Prostate gland (tissue), 2 donors: Measurements from ENCODE around the gene GRPEL2.

Experiments used
- CTCF ChIP-seq, 4 experiments: fragments of 200-600 bp in 2 of 4; fragments of 450-650 bp in 2 of 4; sonication (generic) in 2 of 4; IDR thresholded peaks; 1 replicate in 3 of 4; 2 replicates in 1 of 4; pipeline ENCODE4 v1.5.1; 2016 to 2019; ENCODE audit warnings: antibody characterized with exemption in 4 of 4, mild to moderate bottlenecking in 2 of 4, moderate library complexity in 2 of 4
- POLR2A ChIP-seq: fragments of 450-650 bp; IDR thresholded peaks from one replicate; pipeline ENCODE4 v1.6.1; 2016; ENCODE audit warnings: antibody characterized with exemption, mild to moderate bottlenecking
- POLR2AphosphoS5 ChIP-seq: sonication (generic); formaldehyde crosslinking; IDR thresholded peaks from one replicate; pipeline ENCODE4 v1.6.1; 2017; ENCODE audit warnings: antibody characterized with exemption

- TF ChIP-seq CTCF (IDR thresholded peaks at IDR 0.05) (no peak), POLR2A (no peak), POLR2AphosphoS5 (no peak)
Measured at GRCh38 chr5:149379177-149379761, 34.0 kb downstream of the GRPEL2 start, which contains the start of gene IL17B.
